ENCODE results near the gene C1GALT1.
"Not testable (repeated sequence)": the region's sequence is repeated elsewhere in the genome, so short reads cannot be mapped to it uniquely, and the experiment has no call there.

C1GALT1 gene

GRCh38 chr7:7148798-7149481, 33.4 kb upstream of the C1GALT1 start:
- H3K36me3 ChIP-seq (ENCODE audit: control insufficient read depth, insufficient read depth, low read length), result no peaks in the 10 kb centered on the region
- no peaks in the 10 kb centered on the region for H3K4me1 ChIP-seq (ENCODE audit: control insufficient read depth, insufficient read depth, low read length, poor library complexity, severe bottlenecking)
- H3K4me3 ChIP-seq (ENCODE audit: insufficient read depth, low read depth, low read length, poor library complexity, severe bottlenecking), result no peak overlapping the region
- no peak overlapping the region for H3K27ac ChIP-seq (ENCODE audit: insufficient read depth, low read length, poor library complexity, severe bottlenecking)
- no peak for DNase-seq
- H3K9me3 ChIP-seq (ENCODE audit: control insufficient read depth, low read length), result no peaks in the 10 kb centered on the region
- H3K27me3 ChIP-seq (replicated peaks; ENCODE audit: control insufficient read depth, insufficient read depth, low read length, poor library complexity, severe bottlenecking), result no peaks in the 10 kb centered on the region

GRCh38 chr7:7151285-7151684, 31.1 kb upstream of the C1GALT1 start:
- Histone ChIP-seq H3K4me1 (ENCODE audit: control insufficient read depth, insufficient read depth, low read length, poor library complexity, severe bottlenecking) (peaks cover 4% of the 10 kb centered on the region), H3K36me3 (ENCODE audit: control insufficient read depth, insufficient read depth, low read length) (no peaks in the 10 kb centered on the region), H3K27me3 (replicated peaks; ENCODE audit: control insufficient read depth, insufficient read depth, low read length, poor library complexity, severe bottlenecking) (no peaks in the 10 kb centered on the region), H3K27ac (ENCODE audit: insufficient read depth, low read length, poor library complexity, severe bottlenecking) (no peak overlapping the region), H3K4me3 (ENCODE audit: insufficient read depth, low read depth, low read length, poor library complexity, severe bottlenecking) (no peak overlapping the region), H3K9me3 (ENCODE audit: control insufficient read depth, low read length) (no peaks in the 10 kb centered on the region)
- no peak for DNase-seq

GRCh38 chr7:7151865-7152264, 30.5 kb upstream of the C1GALT1 start:
- H3K36me3 ChIP-seq (ENCODE audit: control insufficient read depth, insufficient read depth, low read length), result no peaks in the 10 kb centered on the region
- DNase-seq, result no peak
- no peak overlapping the region for H3K4me3 ChIP-seq (ENCODE audit: insufficient read depth, low read depth, low read length, poor library complexity, severe bottlenecking)
- peaks cover 9% of the 10 kb centered on the region for H3K4me1 ChIP-seq (ENCODE audit: control insufficient read depth, insufficient read depth, low read length, poor library complexity, severe bottlenecking)
- H3K9me3 ChIP-seq (ENCODE audit: control insufficient read depth, low read length), result no peaks in the 10 kb centered on the region
- no peak overlapping the region for H3K27ac ChIP-seq (ENCODE audit: insufficient read depth, low read length, poor library complexity, severe bottlenecking)
- no peaks in the 10 kb centered on the region for H3K27me3 ChIP-seq (replicated peaks; ENCODE audit: control insufficient read depth, insufficient read depth, low read length, poor library complexity, severe bottlenecking)

- Histone ChIP-seq H3K4me3 (ENCODE audit: insufficient read depth, low read depth, low read length, poor library complexity, severe bottlenecking) (no peak overlapping the region), H3K4me1 (ENCODE audit: control insufficient read depth, insufficient read depth, low read length, poor library complexity, severe bottlenecking) (peaks cover 11% of the 10 kb centered on the region), H3K36me3 (ENCODE audit: control insufficient read depth, insufficient read depth, low read length) (no peaks in the 10 kb centered on the region), H3K27me3 (replicated peaks; ENCODE audit: control insufficient read depth, insufficient read depth, low read length, poor library complexity, severe bottlenecking) (no peaks in the 10 kb centered on the region), H3K9me3 (ENCODE audit: control insufficient read depth, low read length) (no peaks in the 10 kb centered on the region), H3K27ac (ENCODE audit: insufficient read depth, low read length, poor library complexity, severe bottlenecking) (no peak overlapping the region)
- DNase-seq, result no peak
These were observed 30.0 kb upstream of the C1GALT1 start for GRCh38 chr7:7152315-7152714.

- not testable (repeated sequence) for H3K9me3 ChIP-seq (ENCODE audit: control insufficient read depth, low read length); H3K4me3 ChIP-seq (ENCODE audit: insufficient read depth, low read depth, low read length, poor library complexity, severe bottlenecking); H3K27me3 ChIP-seq (replicated peaks; ENCODE audit: control insufficient read depth, insufficient read depth, low read length, poor library complexity, severe bottlenecking); H3K36me3 ChIP-seq (ENCODE audit: control insufficient read depth, insufficient read depth, low read length); DNase-seq; H3K27ac ChIP-seq (ENCODE audit: insufficient read depth, low read length, poor library complexity, severe bottlenecking)
- peaks cover 24% of the 10 kb centered on the region for H3K4me1 ChIP-seq (ENCODE audit: control insufficient read depth, insufficient read depth, low read length, poor library complexity, severe bottlenecking)
These were observed 28.0 kb upstream of the C1GALT1 start for GRCh38 chr7:7154355-7154754.

- Histone ChIP-seq H3K4me3 (ENCODE audit: insufficient read depth, low read depth, low read length, poor library complexity, severe bottlenecking) (no peak overlapping the region), H3K9me3 (ENCODE audit: control insufficient read depth, low read length) (no peaks in the 10 kb centered on the region), H3K27me3 (replicated peaks; ENCODE audit: control insufficient read depth, insufficient read depth, low read length, poor library complexity, severe bottlenecking) (no peaks in the 10 kb centered on the region), H3K27ac (ENCODE audit: insufficient read depth, low read length, poor library complexity, severe bottlenecking) (peak overlapping the region; percentile 56), H3K4me1 (ENCODE audit: control insufficient read depth, insufficient read depth, low read length, poor library complexity, severe bottlenecking) (peaks cover 34% of the 10 kb centered on the region), H3K36me3 (ENCODE audit: control insufficient read depth, insufficient read depth, low read length) (no peaks in the 10 kb centered on the region)
- no peak for DNase-seq
These were observed 25.7 kb upstream of the C1GALT1 start for GRCh38 chr7:7156663-7157062.

GRCh38 chr7:7157177-7157886, 25.0 kb upstream of the C1GALT1 start:
- Histone ChIP-seq H3K9me3 (ENCODE audit: control insufficient read depth, low read length) (no peaks in the 10 kb centered on the region), H3K4me3 (ENCODE audit: insufficient read depth, low read depth, low read length, poor library complexity, severe bottlenecking) (peak overlapping the region; percentile 28), H3K36me3 (ENCODE audit: control insufficient read depth, insufficient read depth, low read length) (no peaks in the 10 kb centered on the region), H3K27ac (ENCODE audit: insufficient read depth, low read length, poor library complexity, severe bottlenecking) (peak overlapping the region; percentile 56), H3K4me1 (ENCODE audit: control insufficient read depth, insufficient read depth, low read length, poor library complexity, severe bottlenecking) (peaks cover 34% of the 10 kb centered on the region), H3K27me3 (replicated peaks; ENCODE audit: control insufficient read depth, insufficient read depth, low read length, poor library complexity, severe bottlenecking) (no peaks in the 10 kb centered on the region)
- DNase-seq, result peak; percentile 11 to 43 (median 37)

GRCh38 chr7:7157887-7158271, 24.5 kb upstream of the C1GALT1 start:
- H3K27ac ChIP-seq (ENCODE audit: insufficient read depth, low read length, poor library complexity, severe bottlenecking), result peak overlapping the region; percentile 56
- peak overlapping the region; percentile 28 for H3K4me3 ChIP-seq (ENCODE audit: insufficient read depth, low read depth, low read length, poor library complexity, severe bottlenecking)
- H3K9me3 ChIP-seq (ENCODE audit: control insufficient read depth, low read length), result no peaks in the 10 kb centered on the region

GRCh38 chr7:7159063-7159658, 23.2 kb upstream of the C1GALT1 start:
- Histone ChIP-seq H3K4me3 (ENCODE audit: insufficient read depth, low read depth, low read length, poor library complexity, severe bottlenecking) (peak overlapping the region; percentile 40), H3K27ac (ENCODE audit: insufficient read depth, low read length, poor library complexity, severe bottlenecking) (peak overlapping the region; percentile 53)

More at GRCh38 chr7:7157887-7158271, 24.5 kb upstream of the C1GALT1 start:
- no peaks in the 10 kb centered on the region for H3K36me3 ChIP-seq (ENCODE audit: control insufficient read depth, insufficient read depth, low read length)
- DNase-seq, result no peak
- H3K27me3 ChIP-seq (replicated peaks; ENCODE audit: control insufficient read depth, insufficient read depth, low read length, poor library complexity, severe bottlenecking), result no peaks in the 10 kb centered on the region
- peaks cover 34% of the 10 kb centered on the region for H3K4me1 ChIP-seq (ENCODE audit: control insufficient read depth, insufficient read depth, low read length, poor library complexity, severe bottlenecking)

GRCh38 chr7:7164591-7164990, 17.8 kb upstream of the C1GALT1 start:
- peaks cover 13% of the 10 kb centered on the region for H3K4me1 ChIP-seq (ENCODE audit: control insufficient read depth, insufficient read depth, low read length, poor library complexity, severe bottlenecking)
- no peak overlapping the region for H3K4me3 ChIP-seq (ENCODE audit: insufficient read depth, low read depth, low read length, poor library complexity, severe bottlenecking)
- no peaks in the 10 kb centered on the region for H3K27me3 ChIP-seq (replicated peaks; ENCODE audit: control insufficient read depth, insufficient read depth, low read length, poor library complexity, severe bottlenecking)
- H3K9me3 ChIP-seq (ENCODE audit: control insufficient read depth, low read length), result no peaks in the 10 kb centered on the region
- no peak overlapping the region for H3K27ac ChIP-seq (ENCODE audit: insufficient read depth, low read length, poor library complexity, severe bottlenecking)
- DNase-seq, result no peak
- H3K36me3 ChIP-seq (ENCODE audit: control insufficient read depth, insufficient read depth, low read length), result no peaks in the 10 kb centered on the region

More at GRCh38 chr7:7159063-7159658, 23.2 kb upstream of the C1GALT1 start:
- DNase-seq, result no peak
- H3K9me3 ChIP-seq (ENCODE audit: control insufficient read depth, low read length), result no peaks in the 10 kb centered on the region
- H3K36me3 ChIP-seq (ENCODE audit: control insufficient read depth, insufficient read depth, low read length), result no peaks in the 10 kb centered on the region
- H3K27me3 ChIP-seq (replicated peaks; ENCODE audit: control insufficient read depth, insufficient read depth, low read length, poor library complexity, severe bottlenecking), result no peaks in the 10 kb centered on the region
- H3K4me1 ChIP-seq (ENCODE audit: control insufficient read depth, insufficient read depth, low read length, poor library complexity, severe bottlenecking), result peaks cover 34% of the 10 kb centered on the region
